Endothelial cell of umbilical vein (primary cell): ENCODE results near the gene PDE1C. TPM values are rescaled to one million over a fixed set of nuclear protein-coding genes. Genes with fewer than 3 reads are reported as not detected.

Source experiments
- BruUV-seq: library from RNA; stranded (reverse); fragments of 400-500 nt; replicated peaks from 2 replicates; lab custom pipeline; 2021; lab: Mats Ljungman, UMichigan
- CTCF ChIA-PET: fragments of 300-600, 350-600 bp; sonication (Branson Sonifier 250); formaldehyde crosslinking; loops from one replicate; lab custom pipeline; 2021; ENCODE audit warnings: antibody characterized with exemption, inconsistent platforms; lab: Charles Lee
- POLR2A ChIA-PET: fragments of 300-600, 350-600 bp; sonication (Branson Sonifier 250); formaldehyde crosslinking; loops from one replicate; lab custom pipeline; 2021; ENCODE audit warnings: antibody characterized with exemption, inconsistent platforms; lab: Charles Lee
- DNase-seq: peaks from one replicate; pipeline ENCODE4 v3.0.0-alpha.2; 2011; ENCODE audit warnings: low read depth, low spot score
- FAIRE-seq: peaks from 2 replicates; lab custom pipeline; 2011; peaks lifted over from hg19 to GRCh38; lab: Jason Lieb, UNC
- H2AFZ ChIP-seq: 2 replicates; pipeline ENCODE4 v1.6.0; 2012; ENCODE audit warnings: low read depth, low read length, control low read depth, inconsistent platforms
- H3K27ac ChIP-seq: 2 replicates; pipeline ENCODE4 v1.5.1; 2011; ENCODE audit warnings: low read depth, mild to moderate bottlenecking, control low read depth, low read length, moderate library complexity; ENCODE audit not compliant: insufficient read depth
- H3K27me3 ChIP-seq, 2 experiments: 2 replicates each; pipeline versions ENCODE4 v1.6.0 to v1.6.1; 2011; ENCODE audit warnings: low read length in 2 of 2, mixed read lengths in 1 of 2; ENCODE audit not compliant: control insufficient read depth in 2 of 2, insufficient read depth in 2 of 2
- H3K36me3 ChIP-seq, 2 experiments: 2 replicates in 1 of 2; 3 replicates in 1 of 2; pipeline ENCODE4 v1.5.1; 2011; ENCODE audit warnings: low read length in 2 of 2, mild to moderate bottlenecking in 1 of 2, moderate library complexity in 1 of 2; ENCODE audit not compliant: control insufficient read depth in 2 of 2, insufficient read depth in 2 of 2; ENCODE audit errors: extremely low read depth in 1 of 2
- H3K4me1 ChIP-seq: 3 replicates; pipeline ENCODE4 v1.5.1; 2011; ENCODE audit warnings: mild to moderate bottlenecking, low read length; ENCODE audit not compliant: control insufficient read depth, insufficient read depth; ENCODE audit errors: extremely low read depth
- H3K4me2 ChIP-seq: 2 replicates; pipeline ENCODE4 v1.6.1; 2011; ENCODE audit warnings: low read length, control low read depth, mixed read lengths; ENCODE audit not compliant: insufficient read depth
- H3K4me3 ChIP-seq, 3 experiments: fragments of 200-600 bp in 1 of 3; sonication (generic), shearing (Covaris generic) in 1 of 3; replicated peaks in 1 of 3; 2 replicates each; pipeline ENCODE4 v1.5.1; 2011 to 2016; ENCODE audit warnings: control low read depth in 3 of 3, low read length in 3 of 3, mild to moderate bottlenecking in 2 of 3, inconsistent platforms in 1 of 3, low read depth in 1 of 3, moderate library complexity in 1 of 3; ENCODE audit not compliant: insufficient read depth in 1 of 3
- H3K79me2 ChIP-seq: 2 replicates; pipeline ENCODE4 v1.6.0; 2012; ENCODE audit warnings: low read length, inconsistent platforms; ENCODE audit not compliant: control insufficient read depth, insufficient read depth
- H3K9ac ChIP-seq: replicated peaks from 2 replicates; pipeline ENCODE3; 2011; ENCODE audit warnings: low read length, control low read depth; ENCODE audit not compliant: insufficient read depth; ENCODE audit errors: extremely low read depth
- H3K9me1 ChIP-seq: replicated peaks from 3 replicates; pipeline ENCODE4 v1.6.0; 2011; ENCODE audit warnings: mild to moderate bottlenecking, low read length; ENCODE audit not compliant: control insufficient read depth, insufficient read depth; ENCODE audit errors: extremely low read depth
- H3K9me3 ChIP-seq: replicated peaks from 2 replicates; pipeline ENCODE4 v1.5.1; 2012; ENCODE audit warnings: low read length, inconsistent platforms; ENCODE audit not compliant: control insufficient read depth, insufficient read depth
- H4K20me1 ChIP-seq: replicated peaks from 2 replicates; pipeline ENCODE3; 2011; ENCODE audit warnings: mild to moderate bottlenecking, low read length; ENCODE audit not compliant: control insufficient read depth, insufficient read depth; ENCODE audit errors: extremely low read depth
- CTCF ChIP-seq, 2 donors: IDR thresholded peaks; 1 replicate in 1 of 2; 2 replicates in 1 of 2; pipeline ENCODE4 v1.5.1; 2011; ENCODE audit warnings: low read length in 2 of 2, mild to moderate bottlenecking in 2 of 2, moderate library complexity in 2 of 2, control low read depth in 1 of 2, inconsistent platforms in 1 of 2, low read depth in 1 of 2; ENCODE audit not compliant: insufficient read depth in 1 of 2; ENCODE audit errors: extremely low read depth in 1 of 2
- EZH2 ChIP-seq: IDR thresholded peaks from 2 replicates; pipeline ENCODE4 v1.6.1; 2012; ENCODE audit warnings: borderline replicate concordance, low read depth, mild to moderate bottlenecking, moderate library complexity, low read length, inconsistent platforms; ENCODE audit not compliant: severe bottlenecking
- FOS ChIP-seq: IDR thresholded peaks from 2 replicates; pipeline ENCODE4 v1.6.1; 2011; ENCODE audit warnings: mild to moderate bottlenecking, low read length, moderate library complexity, borderline replicate concordance; ENCODE audit not compliant: insufficient read depth
- GATA2 ChIP-seq: IDR thresholded peaks from 2 replicates; pipeline ENCODE4 v1.7.0; 2011; ENCODE audit warnings: low read depth, mild to moderate bottlenecking, moderate library complexity, mixed read lengths, low read length; ENCODE audit not compliant: insufficient read length, insufficient read depth
- JUN ChIP-seq: IDR thresholded peaks from 2 replicates; pipeline ENCODE4 v1.6.1; 2011; ENCODE audit warnings: borderline replicate concordance, low read depth; ENCODE audit not compliant: insufficient read length, insufficient read depth
- MAX ChIP-seq: IDR thresholded peaks from 2 replicates; pipeline ENCODE4 v1.6.1; 2011; ENCODE audit not compliant: insufficient read depth, insufficient read length
- MYC ChIP-seq: IDR thresholded peaks from one replicate; pipeline ENCODE4 v1.6.1; 2011; ENCODE audit warnings: mild to moderate bottlenecking, low read depth, low read length
- POLR2A ChIP-seq: IDR thresholded peaks from 2 replicates; pipeline ENCODE4 v1.6.1; 2012; ENCODE audit warnings: low read depth, mild to moderate bottlenecking, control low read depth, low read length
- POLR2AphosphoS5 ChIP-seq: IDR thresholded peaks from 2 replicates; pipeline ENCODE4 v1.6.1; 2012; ENCODE audit warnings: low read depth, mild to moderate bottlenecking, control low read depth, low read length, moderate library complexity; ENCODE audit not compliant: insufficient read depth
- dilution Hi-C: fragments of 300-500 bp; cut with MboI; formaldehyde crosslinking; loops from one replicate; pipeline ENCODE4 v1.15.0; 2019; ENCODE audit warnings: low sequenced_read_pairs; ENCODE audit not compliant: extremely low pct_ligation_motif_present
- intact Hi-C: fragments of 100-400 bp; cut with micrococcal nuclease; formaldehyde crosslinking; loops from one replicate; pipeline ENCODE4 v1.10.0; 2022
- polyA plus RNA-seq, 4 experiments: library from polyadenylated mRNA; depleted of rRNA in 3 of 4; stranded (reverse) in 3 of 4; unstranded in 1 of 4; fragments of >200 nt; gene quantifications; 2 replicates each; pipeline versions ENCODE4 v1.2.1 to v1.2.3, GENCODE V29; 2011 to 2012; ENCODE audit warnings: missing spikeins in 1 of 4
- total RNA-seq: library from RNA; stranded (reverse); gene quantifications from 2 replicates; pipeline ENCODE4 v1.2.3, GENCODE V29; 2021

The PDE1C gene
- total and polyA plus RNA-seq, 2 donors (not counting 3 experiments of a cell fraction or from before 2014, with no cell fraction given) = 0.90 to 3.1 TPM

GRCh38 chr7:31763548-31763947 lies 306.7 kb downstream of the PDE1C start:
- DNase-seq (no peak), FAIRE-seq (no peak)
- H3K27me3 ChIP-seq = no peaks in the 10 kb centered on the region
- ChIA-PET CTCF (interaction anchor here (1.0 to 1.7 kb wide), 2 partner anchors 14 to 19 kb away, joined by 3 to 5 read pairs; no protein-coding TSS in a partner anchor), POLR2A (no interaction called here)
- no peak overlapping the region for H3K9ac ChIP-seq
- H3K27ac ChIP-seq = no peak overlapping the region
- no peaks in the 10 kb centered on the region for H3K79me2 ChIP-seq
- BruUV-seq = no TSS peak
- dilution Hi-C loops = no loop called here
- no peak overlapping the region for H3K4me2 ChIP-seq
- intact Hi-C loops = no loop called here
- H4K20me1 ChIP-seq = no peaks in the 10 kb centered on the region
- no peak overlapping the region for H3K4me3 ChIP-seq
- TF ChIP-seq CTCF (IDR thresholded peaks at IDR 0.05; ENCODE audit: extremely low read depth in 1 of 2, insufficient read depth in 1 of 2, low read depth in 1 of 2, low read length in 2 of 2) = peak; percentile 1 to 22
- TF ChIP-seq FOS = no peak
- no peaks in the 10 kb centered on the region for H3K36me3 ChIP-seq
- no peaks in the 10 kb centered on the region for H3K9me3 ChIP-seq
- H3K4me1 ChIP-seq = no peaks in the 10 kb centered on the region
- H2AFZ ChIP-seq = no peak overlapping the region
- no peaks in the 10 kb centered on the region for H3K9me1 ChIP-seq

- Histone ChIP-seq H3K4me1 (no peaks in the 10 kb centered on the region), H3K36me3 (no peaks in the 10 kb centered on the region), H3K27ac (no peak overlapping the region), H4K20me1 (no peaks in the 10 kb centered on the region), H3K9ac (no peak overlapping the region), H3K9me1 (no peaks in the 10 kb centered on the region), H3K4me3 (no peak overlapping the region), H2AFZ (no peak overlapping the region), H3K4me2 (no peak overlapping the region), H3K79me2 (no peaks in the 10 kb centered on the region), H3K27me3 (no peaks in the 10 kb centered on the region), H3K9me3 (no peaks in the 10 kb centered on the region)
- intact Hi-C loops (no loop called here), dilution Hi-C loops (no loop called here)
- BruUV-seq = no TSS peak
- no peak for TF ChIP-seq CTCF (IDR thresholded peaks at IDR 0.05; ENCODE audit: extremely low read depth in 1 of 2, insufficient read depth in 1 of 2, low read depth in 1 of 2, low read length in 2 of 2)
- no peak for TF ChIP-seq POLR2AphosphoS5
- no peak for TF ChIP-seq FOS
- TF ChIP-seq GATA2 = no peak
- TF ChIP-seq POLR2A = no peak
- no peak for TF ChIP-seq JUN
- no peak for TF ChIP-seq EZH2
- no peak for TF ChIP-seq MYC
- TF ChIP-seq MAX = no peak
- no peak for FAIRE-seq
- POLR2A ChIA-PET = no interaction called here
- CTCF ChIA-PET = interaction anchor here (1.2 to 1.9 kb wide), 3 partner anchors 21 to 53 kb away, joined by 3 to 7 read pairs (median 5); no protein-coding TSS in a partner anchor
- DNase-seq = no peak
Observed at GRCh38 chr7:31761646-31762045, 308.6 kb downstream of the PDE1C start.
